H9 (cell line): ENCODE results near the gene LRP8. TPM values are rescaled to one million over a fixed set of nuclear protein-coding genes. Genes with fewer than 3 reads are reported as not detected.

ENCODE experiments used
- DNase-seq: peaks from one replicate; pipeline ENCODE4 v3.0.0-alpha.2; 2017
- H2AFZ ChIP-seq: one replicate; pipeline ENCODE4 v1.6.1; 2013; ENCODE audit warnings: mild to moderate bottlenecking, low read length, control low read depth, moderate library complexity
- H2AK5ac ChIP-seq: 2 replicates; pipeline ENCODE4 v1.6.1; 2013; ENCODE audit warnings: low read length, control low read depth, mixed read lengths; ENCODE audit not compliant: insufficient read length
- H2BK120ac ChIP-seq: one replicate; pipeline ENCODE4 v1.6.1; 2013; ENCODE audit warnings: low read depth, mild to moderate bottlenecking, low read length, control low read depth, inconsistent platforms; ENCODE audit not compliant: poor library complexity, severe bottlenecking
- H2BK12ac ChIP-seq: 2 replicates; pipeline ENCODE4 v1.6.1; 2013; ENCODE audit warnings: low read length, control low read depth, mixed read lengths, low read depth; ENCODE audit not compliant: insufficient read length
- H2BK15ac ChIP-seq: 2 replicates; pipeline ENCODE4 v1.6.1; 2013; ENCODE audit warnings: low read depth, low read length, control low read depth
- H2BK20ac ChIP-seq: one replicate; pipeline ENCODE4 v1.6.1; 2013; ENCODE audit warnings: low read depth, mild to moderate bottlenecking, low read length, control low read depth, inconsistent platforms; ENCODE audit not compliant: poor library complexity, severe bottlenecking
- H2BK5ac ChIP-seq: 2 replicates; pipeline ENCODE4 v1.6.1; 2013; ENCODE audit warnings: low read length, control low read depth, mixed read lengths; ENCODE audit not compliant: insufficient read length
- H3K14ac ChIP-seq: 2 replicates; pipeline ENCODE4 v1.6.1; 2013; ENCODE audit warnings: low read length, control low read depth; ENCODE audit not compliant: insufficient read depth
- H3K18ac ChIP-seq: 2 replicates; pipeline ENCODE4 v1.6.1; 2013; ENCODE audit warnings: low read depth, mild to moderate bottlenecking, mixed read lengths, low read length, control low read depth; ENCODE audit not compliant: insufficient read length
- H3K23ac ChIP-seq: 2 replicates; pipeline ENCODE4 v1.6.1; 2013; ENCODE audit warnings: low read length, control low read depth, mixed read lengths, low read depth; ENCODE audit not compliant: insufficient read length
- H3K23me2 ChIP-seq: 2 replicates; pipeline ENCODE4 v1.6.1; 2013; ENCODE audit warnings: low read depth, mild to moderate bottlenecking, mixed read lengths, low read length, control low read depth; ENCODE audit not compliant: insufficient read length, poor library complexity, severe bottlenecking
- H3K27ac ChIP-seq: 2 replicates; pipeline ENCODE4 v1.5.1; 2013; ENCODE audit warnings: low read length, control low read depth, mixed read lengths, low read depth; ENCODE audit not compliant: insufficient read length
- H3K27me3 ChIP-seq: 2 replicates; pipeline ENCODE4 v1.6.1; 2013; ENCODE audit warnings: low read length, control low read depth, inconsistent platforms; ENCODE audit not compliant: insufficient read depth
- H3K4ac ChIP-seq: 2 replicates; pipeline ENCODE4 v1.6.1; 2013; ENCODE audit warnings: low read depth, mild to moderate bottlenecking, control low read depth, inconsistent platforms, low read length, moderate library complexity
- H3K4me1 ChIP-seq: 2 replicates; pipeline ENCODE4 v1.6.1; 2013; ENCODE audit warnings: low read length, control low read depth, inconsistent platforms; ENCODE audit not compliant: insufficient read depth
- H3K4me2 ChIP-seq: 2 replicates; pipeline ENCODE4 v1.6.1; 2013; ENCODE audit warnings: low read length, control low read depth, mixed read lengths; ENCODE audit not compliant: insufficient read length, insufficient read depth
- H3K56ac ChIP-seq: 2 replicates; pipeline ENCODE4 v1.6.1; 2013; ENCODE audit warnings: low read depth, mild to moderate bottlenecking, mixed read lengths, low read length, control low read depth; ENCODE audit not compliant: insufficient read length
- H3K79me1 ChIP-seq: 2 replicates; pipeline ENCODE4 v1.6.1; 2013; ENCODE audit warnings: low read depth, mild to moderate bottlenecking, moderate library complexity, low read length, control low read depth, inconsistent platforms; ENCODE audit not compliant: insufficient read depth, poor library complexity, severe bottlenecking
- H3K79me2 ChIP-seq: 2 replicates; pipeline ENCODE4 v1.6.1; 2013; ENCODE audit warnings: low read length, control low read depth, inconsistent platforms; ENCODE audit not compliant: insufficient read depth
- H3K9ac ChIP-seq: 2 replicates; pipeline ENCODE4 v1.6.1; 2013; ENCODE audit warnings: low read length, control low read depth, mixed read lengths; ENCODE audit not compliant: insufficient read length; ENCODE audit errors: extremely low read depth
- H3K9me3 ChIP-seq: one replicate; pipeline ENCODE4 v1.6.1; 2013; ENCODE audit warnings: low read depth, low read length, inconsistent platforms; ENCODE audit not compliant: control insufficient read depth
- H3T11ph ChIP-seq: one replicate; pipeline ENCODE4 v1.6.1; 2013; ENCODE audit warnings: mild to moderate bottlenecking, low read length, control low read depth, inconsistent platforms
- H4K20me1 ChIP-seq: one replicate; pipeline ENCODE4 v1.6.1; 2013; ENCODE audit not compliant: control insufficient read depth, insufficient read length, insufficient read depth
- H4K5ac ChIP-seq: 2 replicates; pipeline ENCODE4 v1.6.1; 2013; ENCODE audit warnings: low read depth, mild to moderate bottlenecking, mixed read lengths, low read length, control low read depth; ENCODE audit not compliant: insufficient read length
- H4K8ac ChIP-seq: replicated peaks from 2 replicates; pipeline ENCODE4 v1.6.1; 2013; ENCODE audit warnings: low read length, control low read depth, mixed read lengths, low read depth; ENCODE audit not compliant: insufficient read length
- H4K91ac ChIP-seq: 2 replicates; pipeline ENCODE4 v1.6.1; 2013; ENCODE audit warnings: low read depth, mild to moderate bottlenecking, moderate library complexity, mixed read lengths, low read length, control low read depth; ENCODE audit not compliant: insufficient read length
- H3K27ac Mint-ChIP-seq, 3 experiments: 2 replicates in 2 of 3; 3 replicates in 1 of 3; pipeline ENCODE4 v1.8.0; 2020 to 2021; ENCODE audit warnings: mixed read lengths in 3 of 3, mild to moderate bottlenecking in 1 of 3, moderate library complexity in 1 of 3
- H3K27me3 Mint-ChIP-seq: 2 replicates; pipeline ENCODE4 v1.8.0; 2021; ENCODE audit warnings: low read depth, mild to moderate bottlenecking, moderate library complexity, mixed read lengths
- H3K36me3 Mint-ChIP-seq, 3 experiments: 2 replicates in 2 of 3; 3 replicates in 1 of 3; pipeline ENCODE4 v1.8.0; 2020 to 2021; ENCODE audit warnings: low read depth in 3 of 3, mixed read lengths in 3 of 3; ENCODE audit not compliant: insufficient read depth in 1 of 3
- H3K4me1 Mint-ChIP-seq, 2 experiments: 2 replicates each; pipeline ENCODE4 v1.8.0; 2020; ENCODE audit warnings: mixed read lengths in 2 of 2
- H3K4me3 Mint-ChIP-seq, 2 experiments: 2 replicates in 1 of 2; 3 replicates in 1 of 2; pipeline ENCODE4 v1.8.0; 2020 to 2021; ENCODE audit warnings: mild to moderate bottlenecking in 2 of 2, mixed read lengths in 2 of 2, moderate library complexity in 1 of 2
- H3K9me3 Mint-ChIP-seq, 2 experiments: 2 replicates in 1 of 2; 3 replicates in 1 of 2; pipeline ENCODE4 v1.8.0; 2020; ENCODE audit warnings: mild to moderate bottlenecking in 2 of 2, mixed read lengths in 2 of 2, moderate library complexity in 1 of 2
- WGBS: extraction: QIAGEN DNeasy Blood & Tissue Kit; methylation state at CpG from one replicate; pipeline ENCODE4 v1.1.7; 2013; ENCODE audit warnings: missing lambda C conversion rate, low lambda C conversion rate, mixed read lengths; ENCODE audit not compliant: insufficient read length; ENCODE audit errors: extremely low coverage; 5-methylcytosine and 5-hydroxymethylcytosine counted together
- total RNA-seq: library from RNA; stranded (reverse); gene quantifications from 2 replicates; pipeline ENCODE4 v1.2.1, GENCODE V29; 2021
- TF ChIP-seq, protein P1 (sequence below): fragments of 200-600 bp; sonication (generic); conservative IDR thresholded peaks from 3 replicates; pipeline ENCODE4 v1.8.0; 2021; ENCODE audit warnings: antibody characterized with exemption, mild to moderate bottlenecking

Gene LRP8
- total RNA-seq, 1 experiment from 2014 or later = 78.6 TPM

DNA sequence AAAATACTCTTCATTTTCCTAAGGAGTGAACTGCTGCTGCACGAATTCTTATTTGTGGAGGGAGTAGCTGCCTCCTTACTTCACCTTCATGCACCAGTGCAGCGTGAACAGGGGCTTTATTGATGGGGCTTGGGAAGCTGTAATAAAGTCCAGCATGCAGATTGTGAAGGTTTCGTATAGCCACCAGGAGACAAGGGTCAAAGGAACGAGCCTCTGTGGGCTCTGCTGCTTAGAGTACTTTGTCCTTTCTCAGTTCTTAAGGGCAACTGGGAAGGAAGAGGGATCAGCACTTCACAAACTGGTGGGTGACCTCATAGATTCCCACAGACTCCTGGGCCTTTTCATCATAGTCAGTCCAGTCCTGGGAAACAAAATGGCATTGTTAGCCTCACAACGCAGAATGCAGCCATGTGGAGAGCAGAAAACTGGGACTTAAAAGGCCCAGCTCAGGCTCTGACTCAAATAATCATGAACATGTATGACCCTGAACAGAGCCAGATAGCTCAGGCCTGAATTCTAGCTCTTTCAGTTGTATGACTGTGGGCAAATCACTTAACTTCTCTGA is 113.4 kb downstream of the LRP8 start:
- H2BK12ac ChIP-seq = no peak overlapping the region
- H3K79me2 ChIP-seq = no peaks in the 10 kb centered on the region
- H3K27ac ChIP-seq = no peak overlapping the region
- H3K4me1 Mint-ChIP-seq = peaks cover 3 to 7% of the 10 kb centered on the region in 2 experiments; a peak in 3 of 4 replicates
- no peaks in the 10 kb centered on the region for H3K27me3 Mint-ChIP-seq
- no peak overlapping the region for H4K5ac ChIP-seq
- H2BK120ac ChIP-seq = no peak overlapping the region
- no peak overlapping the region for H3K18ac ChIP-seq
- H3T11ph ChIP-seq = no peak overlapping the region
- no peak overlapping the region for H2AK5ac ChIP-seq
- no peak overlapping the region for H3K14ac ChIP-seq
- H3K4ac ChIP-seq = no peak overlapping the region
- no peaks in the 10 kb centered on the region for H3K27me3 ChIP-seq
- H4K8ac ChIP-seq = no peak overlapping the region
- H3K36me3 Mint-ChIP-seq = peaks cover 23 to 70% (median 61%) of the 10 kb centered on the region in 3 experiments
- H3K9me3 Mint-ChIP-seq = no peaks in the 10 kb centered on the region
- H4K91ac ChIP-seq = no peak overlapping the region
- no peak overlapping the region for H2BK5ac ChIP-seq
- no peak overlapping the region for H3K56ac ChIP-seq
- TF ChIP-seq, protein P1, sequence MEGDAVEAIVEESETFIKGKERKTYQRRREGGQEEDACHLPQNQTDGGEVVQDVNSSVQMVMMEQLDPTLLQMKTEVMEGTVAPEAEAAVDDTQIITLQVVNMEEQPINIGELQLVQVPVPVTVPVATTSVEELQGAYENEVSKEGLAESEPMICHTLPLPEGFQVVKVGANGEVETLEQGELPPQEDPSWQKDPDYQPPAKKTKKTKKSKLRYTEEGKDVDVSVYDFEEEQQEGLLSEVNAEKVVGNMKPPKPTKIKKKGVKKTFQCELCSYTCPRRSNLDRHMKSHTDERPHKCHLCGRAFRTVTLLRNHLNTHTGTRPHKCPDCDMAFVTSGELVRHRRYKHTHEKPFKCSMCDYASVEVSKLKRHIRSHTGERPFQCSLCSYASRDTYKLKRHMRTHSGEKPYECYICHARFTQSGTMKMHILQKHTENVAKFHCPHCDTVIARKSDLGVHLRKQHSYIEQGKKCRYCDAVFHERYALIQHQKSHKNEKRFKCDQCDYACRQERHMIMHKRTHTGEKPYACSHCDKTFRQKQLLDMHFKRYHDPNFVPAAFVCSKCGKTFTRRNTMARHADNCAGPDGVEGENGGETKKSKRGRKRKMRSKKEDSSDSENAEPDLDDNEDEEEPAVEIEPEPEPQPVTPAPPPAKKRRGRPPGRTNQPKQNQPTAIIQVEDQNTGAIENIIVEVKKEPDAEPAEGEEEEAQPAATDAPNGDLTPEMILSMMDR = no peak
- H3K9me3 ChIP-seq = no peaks in the 10 kb centered on the region
- H3K4me3 Mint-ChIP-seq = no peak overlapping the region
- no peak for DNase-seq
- H3K4me2 ChIP-seq = no peak overlapping the region
- H2AFZ ChIP-seq = no peak overlapping the region
- no peak overlapping the region for H3K23ac ChIP-seq
- no peak overlapping the region for H2BK20ac ChIP-seq
- no peak overlapping the region; a peak in 1 of 7 replicates for H3K27ac Mint-ChIP-seq
- H3K79me1 ChIP-seq = no peaks in the 10 kb centered on the region
- no CpG with 5 or more reads among the region's 5 CpGs for WGBS
- H3K23me2 ChIP-seq = peaks cover 1% of the 10 kb centered on the region
- no peak overlapping the region for H2BK15ac ChIP-seq
- no peak overlapping the region for H3K9ac ChIP-seq
- 0 out of 2 replicates have a peak, but pooled peaks cover under 1% of the 10 kb centered on the region for H3K4me1 ChIP-seq
- no peaks in the 10 kb centered on the region for H4K20me1 ChIP-seq
